B cell (primary cell): ENCODE results near the gene ZNF701.

ENCODE experiments used
- CTCF ChIP-seq: fragments of 200-600 bp; IDR thresholded peaks from one replicate; pipeline ENCODE4 v1.8.0; 2022; ENCODE audit warnings: antibody characterized with exemption, mild to moderate bottlenecking
- EZH2 ChIP-seq: IDR thresholded peaks from 2 replicates; pipeline ENCODE4 v1.6.1; 2012; ENCODE audit warnings: borderline replicate concordance, low read depth, mild to moderate bottlenecking, moderate library complexity, low read length; ENCODE audit not compliant: insufficient read depth, poor library complexity, severe bottlenecking

- TF ChIP-seq CTCF (no peak), EZH2 (no peak)
Observed at GRCh38 chr19:52527956-52528351, 42.1 kb upstream of the ZNF701 start.
